GM18507 (cell line): ENCODE data around the gene HNRNPUL1.
"Not testable (repeated sequence)": the region's sequence is repeated elsewhere in the genome, so short reads cannot be mapped to it uniquely, and the experiment has no call there.

Experiments used
- DNase-seq: peaks from one replicate; pipeline ENCODE4 v3.0.0; 2011; ENCODE audit warnings: low read depth; ENCODE audit not compliant: insufficient read length; ENCODE audit errors: extremely low spot score
- FAIRE-seq: peaks from 2 replicates; lab custom pipeline; 2011; peaks lifted over from hg19 to GRCh38; lab: Jason Lieb, UNC

The HNRNPUL1 gene

GRCh38 chr19:41269055-41269454 lies 4.9 kb downstream of the HNRNPUL1 start:
- FAIRE-seq: no peak

GRCh38 chr19:41269571-41269970 lies 5.4 kb downstream of the HNRNPUL1 start:
- DNase-seq (no peak), FAIRE-seq (no peak)

More at GRCh38 chr19:41269055-41269454, 4.9 kb downstream of the HNRNPUL1 start:
- DNase-seq: no peak

- DNase-seq (no peak), FAIRE-seq (no peak)
Measured at GRCh38 chr19:41273076-41273475, 8.9 kb downstream of the HNRNPUL1 start.

- no peak for FAIRE-seq
- no peak for DNase-seq
Measured at GRCh38 chr19:41274802-41275201, 10.6 kb downstream of the HNRNPUL1 start.

GRCh38 chr19:41276231-41276630 lies 12.1 kb downstream of the HNRNPUL1 start:
- DNase-seq (no peak), FAIRE-seq (no peak)

- no peak for FAIRE-seq
- no peak for DNase-seq
Measured at GRCh38 chr19:41278478-41278877, 14.3 kb downstream of the HNRNPUL1 start.

- no peak for FAIRE-seq
Measured at GRCh38 chr19:41288673-41289530, 24.7 kb downstream of the HNRNPUL1 start.

GRCh38 chr19:41289814-41290213 lies 25.6 kb downstream of the HNRNPUL1 start:
- not testable (repeated sequence) for DNase-seq, FAIRE-seq

More at GRCh38 chr19:41288673-41289530, 24.7 kb downstream of the HNRNPUL1 start:
- no peak for DNase-seq

GRCh38 chr19:41294393-41294792 lies 30.2 kb downstream of the HNRNPUL1 start:
- FAIRE-seq (no peak), DNase-seq (no peak)

GRCh38 chr19:41295499-41295898 lies 31.3 kb downstream of the HNRNPUL1 start:
- no peak for DNase-seq
- no peak for FAIRE-seq

- FAIRE-seq: peak; percentile 9
Measured at GRCh38 chr19:41296433-41296871, 32.3 kb downstream of the HNRNPUL1 start.

GRCh38 chr19:41297628-41298347 lies 33.6 kb downstream of the HNRNPUL1 start:
- FAIRE-seq: peak; percentile 98
- DNase-seq: peak; percentile 69

More at GRCh38 chr19:41296433-41296871, 32.3 kb downstream of the HNRNPUL1 start:
- DNase-seq: no peak

GRCh38 chr19:41298348-41298964 lies 34.3 kb downstream of the HNRNPUL1 start:
- DNase-seq: no peak
- FAIRE-seq: peak; percentile 72

GRCh38 chr19:41299046-41299754 lies 35.0 kb downstream of the HNRNPUL1 start:
- no peak for FAIRE-seq
- DNase-seq: no peak

GRCh38 chr19:41299755-41300089 lies 35.5 kb downstream of the HNRNPUL1 start:
- no peak for FAIRE-seq
- DNase-seq: no peak

- FAIRE-seq (no peak), DNase-seq (no peak)
Measured at GRCh38 chr19:41300555-41300954, 36.4 kb downstream of the HNRNPUL1 start.

- peak; percentile 33 for DNase-seq
- FAIRE-seq: peak; percentile 95
Measured at GRCh38 chr19:41302624-41303351, 38.6 kb downstream of the HNRNPUL1 start.

- FAIRE-seq (no peak), DNase-seq (no peak)
Measured at GRCh38 chr19:41303954-41304353, 39.8 kb downstream of the HNRNPUL1 start.
